ENCODE results near the gene FKRP. TPM values are rescaled to one million over a fixed set of nuclear protein-coding genes. Genes with fewer than 3 reads are reported as not detected.
"Not testable (repeated sequence)": the region's sequence is repeated elsewhere in the genome, so short reads cannot be mapped to it uniquely, and the experiment has no call there.

Gene FKRP
- total RNA-seq, 2 donors from 2014 or later, result 8.4 to 10.4 TPM

GRCh38 chr19:46789371-46789770 is 43.5 kb downstream of the FKRP start:
- Histone ChIP-seq H3K4me1 (peaks cover 10% of the 10 kb centered on the region), H3K27ac (no peak overlapping the region), H3K9me3 (no peaks in the 10 kb centered on the region), H3K27me3 (no peaks in the 10 kb centered on the region), H3K9ac (ENCODE audit: low read depth in 2 of 2, low read length in 2 of 2) (no peak overlapping the region), H3K36me3 (no peaks in the 10 kb centered on the region), H3K4me3 (no peak overlapping the region)
- TF ChIP-seq CTCF (IDR thresholded peaks at IDR 0.05), result no peak
- no peak for DNase-seq
- intact Hi-C loops (cut with DNase I), result no loop called here

GRCh38 chr19:46791944-46792343 is 46.1 kb downstream of the FKRP start:
- no peaks in the 10 kb centered on the region for H3K36me3 ChIP-seq
- TF ChIP-seq CTCF (IDR thresholded peaks at IDR 0.05), result no peak
- H3K27ac ChIP-seq, result no peak overlapping the region
- H3K4me3 ChIP-seq, result no peak overlapping the region
- DNase-seq, result no peak
- no peaks in the 10 kb centered on the region for H3K27me3 ChIP-seq
- no peak overlapping the region for H3K9ac ChIP-seq (ENCODE audit: low read depth in 2 of 2, low read length in 2 of 2)
- H3K9me3 ChIP-seq, result no peaks in the 10 kb centered on the region
- intact Hi-C loops (cut with DNase I), result no loop called here
- no peaks in the 10 kb centered on the region for H3K4me1 ChIP-seq

DNA sequence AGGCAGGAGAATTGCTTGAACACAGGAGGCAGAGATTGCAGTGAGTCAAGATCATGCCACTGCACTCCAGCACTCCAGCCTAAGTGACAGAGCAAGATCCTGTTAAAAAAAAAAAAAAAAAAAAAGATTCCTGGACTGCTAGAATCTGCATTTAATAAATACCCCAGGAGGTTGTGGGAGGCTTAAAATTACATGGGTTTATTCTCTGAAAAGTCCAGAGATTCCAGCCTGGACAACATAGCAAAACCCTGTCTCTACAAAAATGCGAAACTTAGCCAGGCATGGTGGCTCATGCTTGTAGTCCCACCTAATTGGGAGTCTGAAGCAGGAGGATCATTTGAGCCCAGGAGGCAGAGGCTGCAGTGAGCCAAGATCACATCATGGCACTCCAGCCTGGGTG is 52.0 kb downstream of the FKRP start:
- Histone ChIP-seq H3K9ac (ENCODE audit: low read depth in 2 of 2, low read length in 2 of 2) (no peak overlapping the region), H3K9me3 (no peaks in the 10 kb centered on the region), H3K27ac (no peak overlapping the region), H3K27me3 (no peaks in the 10 kb centered on the region), H3K4me3 (no peak overlapping the region), H3K36me3 (no peaks in the 10 kb centered on the region), H3K4me1 (no peaks in the 10 kb centered on the region)
- intact Hi-C loops (cut with DNase I), result no loop called here
- no peak for TF ChIP-seq CTCF (IDR thresholded peaks at IDR 0.05)
- no peak for DNase-seq

DNA sequence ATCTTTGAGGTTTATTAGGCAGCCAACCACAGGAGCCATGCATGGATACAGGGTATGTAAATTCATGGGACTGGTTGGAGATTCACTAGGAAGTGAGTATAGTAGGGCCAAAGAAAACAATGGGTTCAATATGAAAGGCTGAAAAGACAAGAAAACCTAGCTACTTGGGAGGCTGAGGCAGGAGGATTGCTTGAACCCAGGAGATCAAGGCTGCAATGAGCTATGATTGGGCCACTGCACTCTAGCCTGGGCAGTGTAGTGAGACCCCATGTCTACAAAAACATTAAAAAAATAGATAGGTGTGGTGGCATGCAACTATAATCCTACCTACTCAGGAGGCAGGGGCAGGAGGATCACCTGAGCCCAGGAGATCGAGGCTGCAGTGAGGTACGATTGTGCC is 52.9 kb downstream of the FKRP start:
- no peak for TF ChIP-seq CTCF (IDR thresholded peaks at IDR 0.05)
- no peak for DNase-seq
- no peaks in the 10 kb centered on the region for H3K36me3 ChIP-seq
- no peaks in the 10 kb centered on the region for H3K4me1 ChIP-seq
- H3K4me3 ChIP-seq, result no peak overlapping the region
- H3K9ac ChIP-seq (ENCODE audit: low read depth in 2 of 2, low read length in 2 of 2), result no peak overlapping the region
- no peaks in the 10 kb centered on the region for H3K27me3 ChIP-seq
- no peak overlapping the region for H3K27ac ChIP-seq
- no peaks in the 10 kb centered on the region for H3K9me3 ChIP-seq
- intact Hi-C loops (cut with DNase I), result no loop called here

- no peak overlapping the region for H3K9ac ChIP-seq (ENCODE audit: low read depth in 2 of 2, low read length in 2 of 2)
- no peak overlapping the region for H3K27ac ChIP-seq
- no peak for DNase-seq
- H3K27me3 ChIP-seq, result no peaks in the 10 kb centered on the region
- TF ChIP-seq CTCF (IDR thresholded peaks at IDR 0.05), result no peak
- no peaks in the 10 kb centered on the region for H3K4me1 ChIP-seq
- no peaks in the 10 kb centered on the region for H3K36me3 ChIP-seq
- H3K4me3 ChIP-seq, result no peak overlapping the region
- intact Hi-C loops (cut with DNase I), result no loop called here
- no peaks in the 10 kb centered on the region for H3K9me3 ChIP-seq
These were observed 56.3 kb downstream of the FKRP start for GRCh38 chr19:46802152-46802551.

DNA sequence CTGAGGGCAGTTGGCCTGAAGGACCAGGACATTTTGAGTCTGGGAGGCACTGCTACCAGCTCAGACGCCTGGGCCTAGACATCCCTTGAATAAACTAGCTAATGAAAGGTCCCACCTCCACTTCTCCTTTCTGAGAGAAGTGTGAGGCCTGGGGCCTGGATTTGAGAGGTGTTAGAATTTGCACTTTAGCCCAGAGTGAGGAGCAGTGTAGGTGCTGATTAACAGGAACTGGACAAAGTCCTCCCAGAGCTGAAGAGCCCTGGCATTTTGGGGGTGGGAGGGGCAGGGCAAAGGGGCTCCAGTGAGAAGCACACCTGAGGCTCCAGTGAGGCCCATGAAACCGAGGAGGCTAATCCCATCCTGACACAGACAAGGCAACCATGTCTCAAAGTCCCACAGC is 57.7 kb downstream of the FKRP start:
- Histone ChIP-seq H3K4me1 (no peaks in the 10 kb centered on the region), H3K9me3 (no peaks in the 10 kb centered on the region), H3K9ac (ENCODE audit: low read depth in 2 of 2, low read length in 2 of 2) (no peak overlapping the region), H3K4me3 (no peak overlapping the region), H3K27ac (no peak overlapping the region), H3K36me3 (no peaks in the 10 kb centered on the region), H3K27me3 (no peaks in the 10 kb centered on the region)
- DNase-seq, result peak; percentile 42
- no peak for TF ChIP-seq CTCF (IDR thresholded peaks at IDR 0.05)
- intact Hi-C loops (cut with DNase I), result no loop called here

DNA sequence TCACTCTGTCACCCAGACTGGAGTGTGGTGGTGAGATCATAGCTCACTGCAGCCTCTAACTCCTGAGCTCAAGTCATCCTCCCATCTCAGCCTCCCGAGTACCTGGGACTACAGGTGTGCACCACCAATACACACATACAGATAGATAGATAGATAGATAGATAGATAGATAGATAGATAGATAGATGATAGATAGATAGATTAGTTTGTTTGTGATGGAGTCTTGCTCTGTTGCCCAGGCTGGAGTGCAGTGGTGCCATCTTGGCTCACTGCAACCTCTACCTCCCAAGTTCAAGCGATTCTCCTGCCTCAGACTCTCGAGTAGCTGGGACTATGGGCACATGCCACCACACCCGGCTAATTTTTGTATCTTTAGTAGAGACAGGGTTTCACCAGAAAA is 58.6 kb downstream of the FKRP start:
- intact Hi-C loops (cut with DNase I); H3K27ac ChIP-seq: not testable (repeated sequence)

More for the DNA sequence above, 58.6 kb downstream of the FKRP start:
- H3K4me1 ChIP-seq; H3K9me3 ChIP-seq; DNase-seq; H3K36me3 ChIP-seq; H3K4me3 ChIP-seq; H3K9ac ChIP-seq (ENCODE audit: low read depth in 2 of 2, low read length in 2 of 2); H3K27me3 ChIP-seq: not testable (repeated sequence)

All from colonic mucosa (tissue), 4 donors.